ENCODE measurements around the gene CELF5. TPM values are rescaled to one million over a fixed set of nuclear protein-coding genes. Genes with fewer than 3 reads are reported as not detected.

The CELF5 gene
- total and polyA plus RNA-seq, 7 donors, result 0.06 TPM; not detected in 6

DNA sequence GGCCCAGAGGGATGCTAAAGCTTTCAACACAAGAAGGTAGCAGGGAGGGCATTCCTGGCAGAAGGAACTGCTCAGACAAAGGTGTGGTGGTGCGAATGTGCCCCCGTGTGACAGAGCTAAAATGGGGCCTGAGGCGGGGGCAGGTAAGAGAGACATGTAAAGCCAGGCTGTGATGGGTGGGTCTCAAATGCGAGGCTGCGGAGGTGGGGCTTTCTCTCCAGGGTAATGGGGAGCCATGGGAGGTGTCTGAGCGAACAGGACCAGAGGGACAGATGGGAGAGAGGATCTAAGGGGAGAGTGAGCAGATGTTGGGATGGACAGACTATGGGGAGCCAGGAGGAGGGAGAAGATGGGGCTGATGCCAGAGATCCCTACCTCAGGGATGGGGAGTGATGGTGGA lies 97.2 kb downstream of the CELF5 start:
- no peak overlapping the region for H3K4me3 ChIP-seq
- ATAC-seq (no peak), DNase-seq (no peak)
- H3K27me3 ChIP-seq (ENCODE audit: insufficient read depth in 3 of 3, low read length in 2 of 3), result peaks cover 0 to 27% (median 11%) of the 10 kb centered on the region in 3 donors
- peaks cover under 1% of the 10 kb centered on the region for H3K4me1 ChIP-seq
- no peak for TF ChIP-seq CTCF (IDR thresholded peaks at IDR 0.05)
- intact Hi-C loops (cut with DNase I), result no loop called here
- H3K9me3 ChIP-seq, result no peaks in the 10 kb centered on the region
- 49 to 63% (median 57%) methylated on average over 6 of the region's 6 CpGs for WGBS, 3 donors
- no peak overlapping the region for H3K27ac ChIP-seq
- H3K36me3 ChIP-seq (ENCODE audit: insufficient read depth in 1 of 2, low read depth in 1 of 2), result no peaks in the 10 kb centered on the region

DNA sequence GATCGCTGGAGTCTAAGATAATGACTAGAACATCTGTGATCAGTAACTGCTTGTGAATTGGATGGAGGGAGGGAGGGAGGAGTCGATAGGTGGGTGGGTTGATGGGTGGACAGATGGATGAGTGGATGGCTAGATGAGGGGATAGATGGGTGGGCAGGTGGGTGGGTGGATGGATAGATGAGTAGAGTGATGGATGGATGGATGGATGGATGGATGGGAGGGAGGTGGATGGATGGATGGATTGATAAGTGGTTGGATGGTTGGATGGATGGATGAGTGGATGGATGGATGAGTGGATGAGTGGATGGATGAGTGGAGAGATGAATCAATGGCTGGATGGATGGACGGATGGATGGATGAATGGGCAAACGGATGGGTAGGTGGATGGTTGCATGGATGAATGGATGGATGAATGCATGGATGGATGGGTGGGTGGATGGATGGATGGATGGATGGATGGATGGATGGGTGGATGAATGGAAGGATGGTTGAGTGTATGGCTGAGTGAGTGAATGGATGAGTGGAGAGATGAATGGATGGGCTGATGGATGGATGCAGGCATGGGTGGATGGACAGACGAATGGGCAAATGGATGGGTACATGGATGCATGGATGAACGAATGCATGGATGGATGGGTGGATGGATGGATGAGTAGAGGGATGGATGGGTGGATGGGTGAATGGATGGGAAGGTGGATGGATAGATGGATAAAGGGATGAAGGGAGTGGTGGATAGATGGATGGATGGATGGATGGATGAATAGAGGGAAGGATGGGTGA lies 97.9 kb downstream of the CELF5 start:
- Histone ChIP-seq H3K27ac (no peak overlapping the region), H3K36me3 (ENCODE audit: insufficient read depth in 1 of 2, low read depth in 1 of 2) (no peaks in the 10 kb centered on the region), H3K9me3 (no peaks in the 10 kb centered on the region), H3K27me3 (ENCODE audit: insufficient read depth in 3 of 3, low read length in 2 of 3) (peaks cover 0 to 22% (median 11%) of the 10 kb centered on the region in 3 donors), H3K4me1 (peaks cover 6% of the 10 kb centered on the region), H3K4me3 (no peak overlapping the region)
- no peak for ATAC-seq
- no peak for TF ChIP-seq CTCF (IDR thresholded peaks at IDR 0.05)
- no peak for DNase-seq
- intact Hi-C loops (cut with DNase I), result no loop called here
- 73 to 77% (median 76%) methylated on average over 6 of the region's 6 CpGs for WGBS, 3 donors

DNA sequence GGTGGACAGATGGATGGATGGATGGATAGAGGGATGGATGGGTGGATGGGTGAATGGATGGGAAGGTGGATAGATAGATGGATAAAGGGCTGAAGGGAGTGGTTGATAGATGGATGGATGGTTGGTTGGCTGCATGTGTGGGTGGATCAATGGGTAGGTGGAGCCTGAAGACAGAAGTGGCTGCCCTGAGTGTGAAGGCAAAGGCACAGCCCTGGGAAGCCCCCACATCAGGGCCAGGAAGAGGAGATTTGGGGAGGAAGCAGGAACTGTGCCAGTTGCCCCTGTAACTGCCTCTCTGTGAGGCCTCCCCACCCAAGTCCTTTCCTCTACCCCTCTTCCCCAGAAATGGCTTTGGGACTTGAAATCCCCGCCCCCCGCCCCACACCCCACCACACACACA lies 98.6 kb downstream of the CELF5 start:
- intact Hi-C loops (cut with DNase I), result no loop called here
- peaks cover 0 to 22% (median 11%) of the 10 kb centered on the region in 3 donors for H3K27me3 ChIP-seq (ENCODE audit: insufficient read depth in 3 of 3, low read length in 2 of 3)
- peaks cover 6% of the 10 kb centered on the region for H3K4me1 ChIP-seq
- no peak for DNase-seq
- ATAC-seq, result no peak
- TF ChIP-seq CTCF (IDR thresholded peaks at IDR 0.05), result no peak
- no peak overlapping the region for H3K4me3 ChIP-seq
- 30 to 33% (median 32%) methylated on average over 1 to 2 of the region's 2 CpGs for WGBS, 3 donors
- no peaks in the 10 kb centered on the region for H3K36me3 ChIP-seq (ENCODE audit: insufficient read depth in 1 of 2, low read depth in 1 of 2)
- H3K27ac ChIP-seq, result no peak overlapping the region
- no peaks in the 10 kb centered on the region for H3K9me3 ChIP-seq

- Histone ChIP-seq H3K36me3 (ENCODE audit: insufficient read depth in 1 of 2, low read depth in 1 of 2) (no peaks in the 10 kb centered on the region), H3K4me3 (no peak overlapping the region), H3K9me3 (no peaks in the 10 kb centered on the region), H3K4me1 (peaks cover 6% of the 10 kb centered on the region), H3K27me3 (ENCODE audit: insufficient read depth in 3 of 3, low read length in 2 of 3) (peaks cover 0 to 18% (median 11%) of the 10 kb centered on the region in 3 donors), H3K27ac (no peak overlapping the region)
- ATAC-seq, result no peak
- WGBS, 3 donors, result 41 to 52% (median 44%) methylated on average over 2 of the region's 2 CpGs
- no peak for TF ChIP-seq CTCF (IDR thresholded peaks at IDR 0.05)
- intact Hi-C loops (cut with DNase I), result no loop called here
- DNase-seq, result no peak
Observed at GRCh38 chr19:3323658-3324057, 99.2 kb downstream of the CELF5 start.

Measured in psoas muscle (tissue), 8 donors.